CD4-positive, alpha-beta T cell treated with Interleukin-10 for 1 hour (primary cell): Measurements from ENCODE around the gene KIF25.

Source experiments
- DNase-seq: peaks from one replicate; pipeline ENCODE4 v3.0.0-alpha.2; 2020

Gene KIF25

DNA sequence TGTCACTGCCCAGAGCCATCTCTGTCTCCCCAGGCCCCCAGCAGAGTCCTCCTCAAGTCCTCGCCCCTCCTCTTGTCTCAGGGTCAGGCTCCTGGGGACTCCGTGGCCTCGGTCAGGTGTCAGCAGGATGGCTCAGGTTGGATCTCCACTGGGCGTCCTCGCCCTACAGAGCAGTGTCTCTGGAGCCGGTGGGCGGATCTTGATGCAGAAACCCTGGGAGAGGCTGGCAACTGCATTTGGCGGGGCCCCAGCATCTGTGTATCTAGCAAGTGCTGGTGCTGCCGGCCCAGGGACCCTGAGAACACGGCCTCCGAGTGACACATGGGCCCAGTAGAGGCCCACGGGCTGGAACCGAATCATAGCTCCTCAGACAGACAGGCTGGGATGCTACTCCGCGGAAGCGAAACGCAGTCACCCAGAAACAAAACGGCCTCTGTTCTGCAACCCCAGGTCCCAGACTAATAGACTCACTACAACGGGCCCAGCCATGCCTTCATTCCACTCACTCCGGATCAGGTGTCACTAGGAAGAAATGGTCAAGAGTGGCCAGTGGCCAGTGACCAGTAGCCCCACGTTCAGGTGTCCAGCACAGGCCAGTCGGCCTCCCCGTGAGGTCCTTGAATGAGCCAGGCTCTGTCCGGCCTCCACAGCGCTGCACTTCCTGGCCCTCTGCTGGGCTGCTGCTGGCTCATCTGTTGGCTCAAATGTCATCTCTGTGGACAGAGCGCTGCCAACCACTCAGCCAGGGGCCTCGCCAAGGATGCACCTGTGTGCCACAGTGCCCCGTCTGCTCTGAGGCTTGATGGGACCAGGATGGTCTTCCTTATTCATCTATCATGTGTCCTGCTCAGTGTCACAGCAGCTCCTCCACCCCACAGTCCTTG lies 94.2 kb downstream of the KIF25 start:
- no peak for DNase-seq

DNA sequence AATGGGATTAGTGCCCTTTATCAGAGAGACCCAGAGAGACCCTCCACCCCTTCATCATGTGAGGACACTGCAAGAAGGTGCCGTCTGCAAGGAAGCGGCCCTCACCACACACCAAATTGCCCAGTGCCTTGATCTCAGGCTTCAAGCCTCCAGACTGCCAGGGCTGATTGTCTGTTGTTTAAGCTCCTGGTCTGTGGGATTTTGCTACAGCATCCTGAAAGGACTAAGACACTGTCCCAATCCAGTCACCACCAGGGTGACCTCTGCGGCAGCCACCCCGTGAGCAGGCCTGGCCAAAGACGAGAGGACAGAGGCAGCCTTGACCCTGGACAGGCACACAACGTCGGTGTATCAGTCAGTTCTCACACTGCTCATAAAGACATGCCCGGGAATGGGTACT lies 95.1 kb downstream of the KIF25 start:
- no peak for DNase-seq

DNA sequence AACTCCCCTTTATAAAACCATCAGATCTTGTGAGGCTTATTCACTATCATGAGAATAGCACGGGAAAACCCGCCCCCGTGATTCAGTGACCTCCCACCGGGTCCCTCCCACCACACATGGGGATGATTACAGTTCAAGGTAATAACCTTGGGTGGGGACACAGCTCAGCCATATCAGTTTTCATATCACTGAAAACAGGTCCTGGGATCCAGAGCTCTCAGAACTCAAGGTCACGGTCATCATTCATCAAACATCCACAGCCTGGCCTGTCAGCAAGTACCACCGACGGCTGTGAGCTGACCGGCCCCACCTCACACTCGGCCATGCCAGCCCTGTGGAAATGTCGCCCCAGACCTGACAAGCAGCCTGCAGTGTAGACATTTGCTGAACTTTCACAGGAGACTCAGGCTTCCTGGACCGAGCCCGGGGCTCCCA lies 95.6 kb downstream of the KIF25 start:
- no peak for DNase-seq

DNA sequence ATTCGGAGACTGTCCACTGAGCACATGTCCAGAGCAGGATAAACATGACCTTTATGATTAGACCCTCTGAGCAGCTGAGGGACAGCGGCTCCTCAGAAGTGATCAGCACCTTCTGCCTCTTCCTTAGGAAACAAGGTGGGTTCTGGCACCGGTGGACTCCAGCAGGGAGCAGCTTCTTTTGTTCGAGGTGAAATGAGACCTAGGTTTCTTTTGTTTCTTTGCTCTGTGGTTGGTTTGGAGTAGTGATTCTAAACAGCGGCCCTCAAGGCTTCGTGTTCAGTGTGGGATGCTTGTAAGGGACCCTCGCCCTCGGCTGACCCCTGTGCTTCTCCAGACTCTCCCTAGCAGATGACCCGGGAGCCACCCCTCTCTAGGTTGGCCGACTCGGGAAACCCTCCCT lies 96.2 kb downstream of the KIF25 start:
- DNase-seq: no peak
